A673 (cell line): ENCODE data around the gene RALGAPA1.

Source experiments
- EZH2 ChIP-seq: fragments of 200-600 bp; sonication (generic); IDR thresholded peaks from 2 replicates; pipeline ENCODE4 v1.6.1; 2017; ENCODE audit warnings: borderline replicate concordance, low read depth, mild to moderate bottlenecking, mixed read lengths, antibody characterized with exemption, low read length; ENCODE audit not compliant: poor library complexity, severe bottlenecking
- TF ChIP-seq, protein P1 (sequence below): fragments of 300-800, 200-600 bp; sonication (generic); conservative IDR thresholded peaks from 2 replicates; pipeline ENCODE4 v1.5.1; 2017; ENCODE audit warnings: low read depth, mild to moderate bottlenecking, antibody characterized with exemption, low read length, moderate library complexity, mixed read lengths

DNA sequence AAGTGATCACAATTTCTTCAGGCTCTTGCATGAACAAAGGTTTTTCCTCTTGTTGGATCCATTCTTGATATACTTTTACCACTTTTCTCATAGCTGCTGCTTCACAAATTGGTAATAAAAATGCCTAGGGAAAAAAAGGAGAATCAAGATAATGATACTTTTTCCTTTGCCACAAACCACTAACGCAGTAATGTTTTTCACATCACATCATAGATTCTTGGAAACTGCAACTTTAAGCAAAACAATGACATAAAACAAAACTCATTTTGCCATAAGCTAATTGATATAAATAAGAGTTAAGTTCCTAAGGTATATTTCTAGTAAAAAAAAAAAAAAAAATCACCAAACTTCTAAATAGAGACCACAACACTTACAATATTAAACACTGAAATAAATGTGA, 66.7 kb downstream of the RALGAPA1 start:
- TF ChIP-seq, protein P1, sequence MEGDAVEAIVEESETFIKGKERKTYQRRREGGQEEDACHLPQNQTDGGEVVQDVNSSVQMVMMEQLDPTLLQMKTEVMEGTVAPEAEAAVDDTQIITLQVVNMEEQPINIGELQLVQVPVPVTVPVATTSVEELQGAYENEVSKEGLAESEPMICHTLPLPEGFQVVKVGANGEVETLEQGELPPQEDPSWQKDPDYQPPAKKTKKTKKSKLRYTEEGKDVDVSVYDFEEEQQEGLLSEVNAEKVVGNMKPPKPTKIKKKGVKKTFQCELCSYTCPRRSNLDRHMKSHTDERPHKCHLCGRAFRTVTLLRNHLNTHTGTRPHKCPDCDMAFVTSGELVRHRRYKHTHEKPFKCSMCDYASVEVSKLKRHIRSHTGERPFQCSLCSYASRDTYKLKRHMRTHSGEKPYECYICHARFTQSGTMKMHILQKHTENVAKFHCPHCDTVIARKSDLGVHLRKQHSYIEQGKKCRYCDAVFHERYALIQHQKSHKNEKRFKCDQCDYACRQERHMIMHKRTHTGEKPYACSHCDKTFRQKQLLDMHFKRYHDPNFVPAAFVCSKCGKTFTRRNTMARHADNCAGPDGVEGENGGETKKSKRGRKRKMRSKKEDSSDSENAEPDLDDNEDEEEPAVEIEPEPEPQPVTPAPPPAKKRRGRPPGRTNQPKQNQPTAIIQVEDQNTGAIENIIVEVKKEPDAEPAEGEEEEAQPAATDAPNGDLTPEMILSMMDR = no peak
- no peak for TF ChIP-seq EZH2
